Measurements from ENCODE around the gene HOXB5. TPM values are rescaled to one million over a fixed set of nuclear protein-coding genes. Genes with fewer than 3 reads are reported as not detected.

The HOXB5 gene
- total RNA-seq, 1 experiment from 2014 or later, result 19.8 TPM

DNA sequence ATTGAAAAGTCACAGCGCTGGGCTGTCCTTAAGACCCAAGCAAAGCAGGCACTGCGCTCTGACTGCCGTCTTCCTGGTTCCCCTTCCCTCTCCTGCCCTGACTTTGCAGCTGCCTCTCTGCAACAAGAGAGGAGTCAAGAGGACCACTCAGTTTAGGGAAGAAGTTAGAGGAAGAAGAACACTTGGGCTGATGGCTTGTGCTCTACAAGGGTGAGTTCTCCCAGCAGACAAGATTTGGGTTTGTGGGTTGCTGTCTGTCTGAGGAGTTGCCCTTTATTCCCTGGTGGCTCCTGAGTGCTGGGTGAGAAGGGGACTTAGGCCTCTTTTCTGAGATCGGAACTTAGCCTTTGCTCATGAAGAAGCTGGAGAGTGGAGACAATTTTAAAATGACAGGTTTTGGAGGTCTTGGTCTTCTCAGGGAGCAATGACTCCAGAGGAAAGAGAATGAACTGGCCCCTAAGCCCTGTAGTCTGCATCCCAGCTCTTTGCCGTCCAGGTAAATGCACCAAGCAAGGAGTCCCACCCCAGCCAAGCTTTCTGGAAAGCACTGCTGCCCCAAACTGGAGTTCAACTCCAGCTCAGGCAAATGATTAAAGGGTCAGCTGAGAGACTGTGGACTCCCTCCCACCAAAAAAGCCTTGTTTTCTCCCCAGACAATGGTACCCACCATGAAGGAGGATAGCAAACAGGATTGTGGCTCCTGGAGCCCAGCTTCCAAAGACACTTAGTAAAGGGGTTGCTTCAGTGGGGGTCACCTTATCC is 35.3 kb upstream of the HOXB5 start:
- CTCF ChIA-PET, result interaction anchor here (1.0 to 1.4 kb wide), 4 partner anchors 10 to 497 kb away, joined by 3 to 5 read pairs (median 4); no protein-coding TSS in a partner anchor
- intact Hi-C loops (cut with micrococcal nuclease), result no loop called here
- BruUV-seq (replicated peaks), result no TSS peak
- Histone ChIP-seq H3K4me3 (replicated peaks in 1 of 2; ENCODE audit: low read depth in 1 of 2, low read length in 2 of 2) (no peak overlapping the region), H3K4me1 (ENCODE audit: control insufficient read depth in 1 of 2, insufficient read depth in 2 of 2, low read length in 2 of 2) (peaks cover 15 to 27% of the 10 kb centered on the region in 2 experiments), H3K36me3 (ENCODE audit: control insufficient read depth in 1 of 2, insufficient read depth in 2 of 2, low read length in 2 of 2) (no peaks in the 10 kb centered on the region; a peak in 1 of 4 replicates), H2AFZ (ENCODE audit: low read depth, low read length, poor library complexity, severe bottlenecking) (no peak overlapping the region), H3K27ac (ENCODE audit: low read depth, low read length) (no peak overlapping the region), H3K4me2 (ENCODE audit: low read length) (no peak overlapping the region), H4K20me1 (ENCODE audit: insufficient read depth) (no peaks in the 10 kb centered on the region), H3K9me2 (ENCODE audit: insufficient read depth) (no peaks in the 10 kb centered on the region), H3K79me2 (ENCODE audit: insufficient read depth, low read length) (peaks cover 20% of the 10 kb centered on the region), H3K9me3 (ENCODE audit: control insufficient read depth in 1 of 2, insufficient read depth in 1 of 2, low read depth in 1 of 2, low read length in 2 of 2) (no peaks in the 10 kb centered on the region), H3K27me3 (ENCODE audit: insufficient read depth, low read length) (no peaks in the 10 kb centered on the region), H3K9ac (ENCODE audit: low read length) (no peak overlapping the region)
- TF ChIP-seq JUND (IDR thresholded peaks at IDR 0.05) (no peak), RAD21 (IDR thresholded peaks at IDR 0.05; ENCODE audit: low read depth) (no peak), TCF7L2 (IDR thresholded peaks at IDR 0.05; ENCODE audit: borderline replicate concordance, extremely low read depth, insufficient read depth, insufficient read length) (no peak), CEBPB (IDR thresholded peaks at IDR 0.05; ENCODE audit: low read depth) (no peak), SP1 (IDR thresholded peaks at IDR 0.05; ENCODE audit: low read depth) (no peak), ELF1 (IDR thresholded peaks at IDR 0.05; ENCODE audit: borderline replicate concordance, low read depth) (no peak), ZNF274 (IDR thresholded peaks at IDR 0.05; ENCODE audit: low read depth, low read length) (no peak), SRF (IDR thresholded peaks at IDR 0.05; ENCODE audit: low read depth) (no peak), POLR2AphosphoS5 (IDR thresholded peaks at IDR 0.05; ENCODE audit: low read depth, low read length) (no peak), ZBTB33 (IDR thresholded peaks at IDR 0.05; ENCODE audit: extremely low read depth, insufficient replicate concordance, low read length) (no peak), EGR1 (IDR thresholded peaks at IDR 0.05; ENCODE audit: low read depth) (no peak), ZFX (IDR thresholded peaks at IDR 0.05) (no peak), FOSL1 (IDR thresholded peaks at IDR 0.05; ENCODE audit: low read depth) (no peak)
- DNase-seq (ENCODE audit: low read depth, low spot score), result no peak
- POLR2A ChIA-PET, result interaction anchor here (1.4 kb wide), 1 partner anchor 11 kb away, joined by 3 read pairs; no protein-coding TSS in a partner anchor
- RAD21 ChIA-PET (ENCODE audit: low non-redundant PET in 1 of 2, low total read pairs in 2 of 2, uncharacterized antibody in 2 of 2, unreplicated experiment in 2 of 2), result no interaction called here
- ATAC-seq, result no peak

Data from HCT116 (cell line).